ENCODE results near the gene JMJD1C.

JMJD1C gene

GRCh38 chr10:63337455-63338251, 128.1 kb downstream of the JMJD1C start:
- no peak for DNase-seq (ENCODE audit: low read depth)
- H3K4me3 ChIP-seq (replicated peaks; ENCODE audit: low read depth, low read length) = no peak overlapping the region
- no peak for TF ChIP-seq CTCF (IDR thresholded peaks at IDR 0.05; ENCODE audit: low read length, missing control alignments)

GRCh38 chr10:63331586-63331985, 134.2 kb downstream of the JMJD1C start:
- DNase-seq (ENCODE audit: low read depth) = no peak

GRCh38 chr10:63324495-63324854, 141.3 kb downstream of the JMJD1C start:
- no peak overlapping the region for H3K4me3 ChIP-seq (replicated peaks; ENCODE audit: low read depth, low read length)
- TF ChIP-seq CTCF (IDR thresholded peaks at IDR 0.05; ENCODE audit: low read length, missing control alignments) = no peak
- no peak for DNase-seq (ENCODE audit: low read depth)

More at GRCh38 chr10:63331586-63331985, 134.2 kb downstream of the JMJD1C start:
- TF ChIP-seq CTCF (IDR thresholded peaks at IDR 0.05; ENCODE audit: low read length, missing control alignments) = no peak
- no peak overlapping the region for H3K4me3 ChIP-seq (replicated peaks; ENCODE audit: low read depth, low read length)

GRCh38 chr10:63323701-63324494, 141.9 kb downstream of the JMJD1C start:
- no peak for TF ChIP-seq CTCF (IDR thresholded peaks at IDR 0.05; ENCODE audit: low read length, missing control alignments)
- DNase-seq (ENCODE audit: low read depth) = no peak
- H3K4me3 ChIP-seq (replicated peaks; ENCODE audit: low read depth, low read length) = no peak overlapping the region

- H3K4me3 ChIP-seq (replicated peaks; ENCODE audit: low read depth, low read length) = no peak overlapping the region
- no peak for TF ChIP-seq CTCF (IDR thresholded peaks at IDR 0.05; ENCODE audit: low read length, missing control alignments)
- no peak for DNase-seq (ENCODE audit: low read depth)
Measured at GRCh38 chr10:63320683-63321082, 145.1 kb downstream of the JMJD1C start.

GRCh38 chr10:63319231-63319630, 146.5 kb downstream of the JMJD1C start:
- DNase-seq (ENCODE audit: low read depth) = no peak
- TF ChIP-seq CTCF (IDR thresholded peaks at IDR 0.05; ENCODE audit: low read length, missing control alignments) = no peak
- no peak overlapping the region for H3K4me3 ChIP-seq (replicated peaks; ENCODE audit: low read depth, low read length)
